Upper lobe of right lung (tissue), 1 donor: ENCODE results near the gene RAPGEF2. TPM values are rescaled to one million over a fixed set of nuclear protein-coding genes. Genes with fewer than 3 reads are reported as not detected.

Experiments used
- ATAC-seq: fragments of 200-7000 bp; cut with Tn5 transposase; one replicate; pipeline ENCODE4 v1.9.1; 2020; ENCODE audit warnings: mild to moderate bottlenecking, moderate library complexity
- DNase-seq: peaks from one replicate; pipeline ENCODE4 v3.0.0-alpha.2; 2020
- H3K27ac ChIP-seq: fragments of 200-600 bp; one replicate; pipeline ENCODE4 v1.8.0; 2022
- H3K27me3 ChIP-seq: fragments of 200-600 bp; one replicate; pipeline ENCODE4 v1.8.0; 2022; ENCODE audit warnings: mild to moderate bottlenecking
- H3K36me3 ChIP-seq: fragments of 200-600 bp; one replicate; pipeline ENCODE4 v1.8.0; 2022
- H3K4me1 ChIP-seq: fragments of 200-600 bp; one replicate; pipeline ENCODE4 v1.8.0; 2022
- H3K4me3 ChIP-seq: fragments of 200-600 bp; one replicate; pipeline ENCODE4 v1.8.0; 2022; ENCODE audit warnings: mild to moderate bottlenecking
- H3K9me3 ChIP-seq: fragments of 200-600 bp; one replicate; pipeline ENCODE4 v1.8.0; 2022
- CTCF ChIP-seq: fragments of 200-600 bp; IDR thresholded peaks from one replicate; pipeline ENCODE4 v1.8.0; 2022; ENCODE audit warnings: antibody characterized with exemption
- intact Hi-C: fragments of 100-400 bp; cut with DNase I; formaldehyde crosslinking; loops from one replicate; pipeline ENCODE4 v1.11.0; 2022
- total RNA-seq: library from RNA; stranded (reverse); fragmentation: NEBNext Ultra II Directional; extraction: Animal tissue kit (Norgen Biotek cat#: 25700); gene quantifications from one replicate; pipeline ENCODE4 v1.2.1, GENCODE V29; 2021
- donor health status: DM: no; HTN: yes; CAD: no; lungs with severe emphysema.

RAPGEF2 gene
- total RNA-seq, 1 donor from 2014 or later, result 61.3 TPM

DNA sequence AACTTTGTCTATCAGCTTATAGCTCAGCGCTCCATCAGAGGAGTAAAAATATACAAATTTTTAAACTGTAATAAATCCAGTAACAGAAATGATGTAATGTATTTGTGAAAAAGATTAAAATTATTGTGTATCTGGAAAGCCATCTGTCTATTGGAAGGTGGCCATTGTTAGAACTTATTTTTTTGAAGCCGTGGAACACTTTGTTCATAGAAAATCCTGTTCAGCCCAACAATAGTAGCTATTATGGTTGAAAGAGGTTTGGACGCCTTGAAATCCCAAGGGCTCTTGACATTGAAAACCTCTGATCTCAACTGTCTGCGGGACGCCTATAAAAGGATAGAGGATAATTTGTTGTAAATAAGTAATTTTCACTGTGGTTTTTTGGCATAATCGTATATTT, 98.3 kb downstream of the RAPGEF2 start:
- Histone ChIP-seq H3K4me3 (no peak overlapping the region), H3K27me3 (no peaks in the 10 kb centered on the region), H3K36me3 (no peaks in the 10 kb centered on the region), H3K27ac (no peak overlapping the region), H3K4me1 (peaks cover 5% of the 10 kb centered on the region), H3K9me3 (no peaks in the 10 kb centered on the region)
- intact Hi-C loops, result loop anchor here (10.0 kb wide), 2 partner anchors 346 to 466 kb away; no protein-coding TSS in a partner anchor
- ATAC-seq, result no peak
- TF ChIP-seq CTCF, result no peak
- no peak for DNase-seq

- no peak for TF ChIP-seq CTCF
- Histone ChIP-seq H3K4me1 (peaks cover 12% of the 10 kb centered on the region), H3K27ac (no peak overlapping the region), H3K4me3 (no peak overlapping the region), H3K36me3 (no peaks in the 10 kb centered on the region), H3K27me3 (no peaks in the 10 kb centered on the region), H3K9me3 (no peaks in the 10 kb centered on the region)
- intact Hi-C loops, result loop anchor here (10.0 kb wide), 2 partner anchors 350 to 470 kb away; no protein-coding TSS in a partner anchor
- ATAC-seq (no peak), DNase-seq (no peak)
Measured at GRCh38 chr4:159204566-159204965, 101.7 kb downstream of the RAPGEF2 start.

- DNase-seq, result no peak
- TF ChIP-seq CTCF, result no peak
- Histone ChIP-seq H3K9me3 (no peaks in the 10 kb centered on the region), H3K4me3 (no peak overlapping the region), H3K27me3 (no peaks in the 10 kb centered on the region), H3K27ac (no peak overlapping the region), H3K4me1 (peaks cover 12% of the 10 kb centered on the region), H3K36me3 (no peaks in the 10 kb centered on the region)
- intact Hi-C loops, result loop anchor here (10.0 kb wide), 2 partner anchors 351 to 471 kb away; no protein-coding TSS in a partner anchor
- no peak for ATAC-seq
Measured at GRCh38 chr4:159205466-159205865, 102.6 kb downstream of the RAPGEF2 start.

DNA sequence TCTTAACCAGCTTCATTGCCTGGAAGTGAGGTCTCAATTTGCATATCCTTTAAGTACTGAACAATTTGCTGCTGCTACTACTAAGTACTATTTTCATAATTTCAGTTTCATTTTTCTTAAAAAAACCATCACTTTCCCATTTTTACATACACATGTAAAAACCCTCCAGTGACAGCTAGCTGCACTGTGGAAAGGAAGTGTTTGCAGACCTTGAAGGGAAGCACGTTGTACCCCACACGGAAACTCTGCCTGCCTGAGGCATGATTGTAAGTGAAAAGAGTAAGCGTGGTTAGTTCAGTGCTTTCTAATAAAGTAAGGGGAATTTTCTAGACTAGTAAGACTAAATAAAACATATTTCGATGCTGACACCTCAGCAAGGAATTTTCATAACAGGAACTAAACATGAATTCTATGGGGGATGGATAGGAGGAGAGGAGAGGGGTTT, 103.6 kb downstream of the RAPGEF2 start:
- no peaks in the 10 kb centered on the region for H3K27me3 ChIP-seq
- intact Hi-C loops, result loop anchor here (10.0 kb wide), 2 partner anchors 352 to 472 kb away; no protein-coding TSS in a partner anchor
- TF ChIP-seq CTCF, result no peak
- no peak for ATAC-seq
- DNase-seq, result no peak
- H3K4me1 ChIP-seq, result peaks cover 12% of the 10 kb centered on the region
- H3K9me3 ChIP-seq, result no peaks in the 10 kb centered on the region
- no peaks in the 10 kb centered on the region for H3K36me3 ChIP-seq
- H3K4me3 ChIP-seq, result no peak overlapping the region
- H3K27ac ChIP-seq, result no peak overlapping the region

DNA sequence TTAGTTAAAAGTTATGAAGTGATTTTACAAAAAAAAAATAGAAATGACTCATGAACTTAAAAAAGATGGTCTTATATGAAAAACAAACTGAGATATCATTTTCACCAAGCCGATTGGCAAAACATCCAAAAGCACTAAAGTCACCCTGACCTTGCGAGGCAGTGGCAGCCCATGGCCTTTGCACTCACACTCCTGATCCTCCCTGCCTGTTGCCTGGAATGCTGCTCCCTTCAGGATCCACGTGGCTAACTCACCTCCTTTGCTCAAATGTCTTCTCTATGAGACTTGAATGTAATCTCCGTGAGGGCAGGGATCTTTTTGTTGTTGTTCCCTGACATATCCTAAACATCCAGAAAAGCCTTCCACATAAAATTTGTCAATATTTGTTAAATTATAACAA, 106.4 kb downstream of the RAPGEF2 start:
- intact Hi-C loops, result loop anchor here (10.0 kb wide), 2 partner anchors 354 to 474 kb away; no protein-coding TSS in a partner anchor
- no peak overlapping the region for H3K4me3 ChIP-seq
- H3K36me3 ChIP-seq, result no peaks in the 10 kb centered on the region
- H3K27ac ChIP-seq, result no peak overlapping the region
- DNase-seq (no peak), ATAC-seq (no peak)
- H3K4me1 ChIP-seq, result peaks cover 9% of the 10 kb centered on the region
- no peaks in the 10 kb centered on the region for H3K27me3 ChIP-seq
- no peak for TF ChIP-seq CTCF
- no peaks in the 10 kb centered on the region for H3K9me3 ChIP-seq

DNA sequence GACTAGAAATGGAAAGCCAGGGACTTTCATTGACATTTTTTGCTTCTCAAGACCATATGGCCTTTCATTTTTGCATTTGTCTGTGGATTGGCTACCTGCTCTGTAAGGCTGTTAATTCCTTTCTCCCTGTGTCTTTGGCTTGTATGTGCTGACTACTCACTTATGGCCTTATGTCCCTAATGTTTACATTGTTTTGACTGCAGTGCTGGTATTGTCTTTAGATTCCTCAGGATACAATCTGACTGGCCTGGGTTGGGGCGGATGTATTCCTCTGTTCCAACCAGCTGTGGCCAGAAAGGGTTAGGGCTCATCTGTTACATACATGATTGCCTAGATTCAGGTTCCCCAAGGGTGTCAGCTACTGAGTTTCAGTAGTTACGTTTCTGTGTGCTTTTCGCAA, 108.1 kb downstream of the RAPGEF2 start:
- no peaks in the 10 kb centered on the region for H3K9me3 ChIP-seq
- H3K36me3 ChIP-seq, result no peaks in the 10 kb centered on the region
- H3K27ac ChIP-seq, result no peak overlapping the region
- intact Hi-C loops, result no loop called here
- TF ChIP-seq CTCF, result no peak
- no peak overlapping the region for H3K4me3 ChIP-seq
- DNase-seq, result no peak
- peaks cover 9% of the 10 kb centered on the region for H3K4me1 ChIP-seq
- ATAC-seq, result no peak
- H3K27me3 ChIP-seq, result no peaks in the 10 kb centered on the region
